Measurements from ENCODE around the gene SHISAL2A. TPM values are rescaled to one million over a fixed set of nuclear protein-coding genes. Genes with fewer than 3 reads are reported as not detected.

Gene SHISAL2A
- polyA plus RNA-seq, 1 donor (not counting 4 experiments of a cell fraction or from before 2014, with no cell fraction given) = 0.04 TPM

- no peak overlapping the region for H3K27ac ChIP-seq (ENCODE audit: control insufficient read depth, insufficient read depth, low read length)
Measured at GRCh38 chr1:52674497-52675384, 41.8 kb downstream of the SHISAL2A start.

GRCh38 chr1:52676249-52676903, 43.4 kb downstream of the SHISAL2A start:
- FAIRE-seq = no peak
- H3K4me2 ChIP-seq (ENCODE audit: control insufficient read depth, extremely low read depth, insufficient read depth, low read depth, low read length) = no peak overlapping the region

More at GRCh38 chr1:52674497-52675384, 41.8 kb downstream of the SHISAL2A start:
- no peaks in the 10 kb centered on the region for H3K27me3 ChIP-seq (ENCODE audit: control insufficient read depth, extremely low read depth, insufficient read depth, low read length)
- H3K79me2 ChIP-seq (ENCODE audit: control insufficient read depth, insufficient read depth, low read length) = no peaks in the 10 kb centered on the region
- no peak overlapping the region for H3K9ac ChIP-seq (ENCODE audit: control insufficient read depth, extremely low read depth, insufficient read depth, low read length)
- DNase-seq (ENCODE audit: low read depth, low spot score) (no peak), FAIRE-seq (peak; percentile 76)
- H3K9me3 ChIP-seq (ENCODE audit: control insufficient read depth, low read depth, low read length) = no peaks in the 10 kb centered on the region
- no peak for TF ChIP-seq CTCF (optimal IDR thresholded peaks at IDR 0.05 in 1 of 3, IDR thresholded peaks at IDR 0.05 in 1 of 3, conservative IDR thresholded peaks at IDR 0.05 in 1 of 3; ENCODE audit: extremely low read depth in 1 of 3, insufficient read depth in 2 of 3, low read length in 3 of 3)
- TF ChIP-seq EZH2 (IDR thresholded peaks at IDR 0.05; ENCODE audit: low read length) = no peak
- dilution Hi-C loops (cut with MboI; ENCODE audit: extremely low pct_ligation_motif_present, low sequenced_read_pairs) = no loop called here
- no peak overlapping the region for H3K4me3 ChIP-seq (ENCODE audit: control insufficient read depth in 2 of 3, extremely low read depth in 1 of 3, insufficient read depth in 2 of 3, low read depth in 1 of 3, low read length in 3 of 3)
- no peaks in the 10 kb centered on the region for H4K20me1 ChIP-seq (ENCODE audit: control insufficient read depth, extremely low read depth, insufficient read depth, low read length)
- peak overlapping the region; percentile 18 for H3K4me2 ChIP-seq (ENCODE audit: control insufficient read depth, extremely low read depth, insufficient read depth, low read depth, low read length)
- H3K4me1 ChIP-seq (ENCODE audit: control insufficient read depth, extremely low read depth, insufficient read depth, low read length) = peaks cover 23% of the 10 kb centered on the region
- H3K36me3 ChIP-seq (ENCODE audit: control insufficient read depth in 2 of 2, extremely low read depth in 1 of 2, insufficient read depth in 2 of 2, low read length in 2 of 2) = no peaks in the 10 kb centered on the region
- no peaks in the 10 kb centered on the region for H3K9me1 ChIP-seq (ENCODE audit: control insufficient read depth, extremely low read depth, insufficient read depth, low read length)
- H2AFZ ChIP-seq (ENCODE audit: control insufficient read depth, low read length) = no peak overlapping the region

More at GRCh38 chr1:52676249-52676903, 43.4 kb downstream of the SHISAL2A start:
- no peak overlapping the region for H3K9ac ChIP-seq (ENCODE audit: control insufficient read depth, extremely low read depth, insufficient read depth, low read length)
- H3K36me3 ChIP-seq (ENCODE audit: control insufficient read depth in 2 of 2, extremely low read depth in 1 of 2, insufficient read depth in 2 of 2, low read length in 2 of 2) = no peaks in the 10 kb centered on the region
- H4K20me1 ChIP-seq (ENCODE audit: control insufficient read depth, extremely low read depth, insufficient read depth, low read length) = no peaks in the 10 kb centered on the region
- no peaks in the 10 kb centered on the region for H3K9me1 ChIP-seq (ENCODE audit: control insufficient read depth, extremely low read depth, insufficient read depth, low read length)
- H3K27ac ChIP-seq (ENCODE audit: control insufficient read depth, insufficient read depth, low read length) = no peak overlapping the region
- TF ChIP-seq EZH2 (IDR thresholded peaks at IDR 0.05; ENCODE audit: low read length) (no peak), CTCF (optimal IDR thresholded peaks at IDR 0.05 in 1 of 3, IDR thresholded peaks at IDR 0.05 in 1 of 3, conservative IDR thresholded peaks at IDR 0.05 in 1 of 3; ENCODE audit: extremely low read depth in 1 of 3, insufficient read depth in 2 of 3, low read length in 3 of 3) (no peak)
- H3K27me3 ChIP-seq (ENCODE audit: control insufficient read depth, extremely low read depth, insufficient read depth, low read length) = no peaks in the 10 kb centered on the region
- dilution Hi-C loops (cut with MboI; ENCODE audit: extremely low pct_ligation_motif_present, low sequenced_read_pairs) = no loop called here
- H3K9me3 ChIP-seq (ENCODE audit: control insufficient read depth, low read depth, low read length) = no peaks in the 10 kb centered on the region
- H3K79me2 ChIP-seq (ENCODE audit: control insufficient read depth, insufficient read depth, low read length) = no peaks in the 10 kb centered on the region
- no peak for DNase-seq (ENCODE audit: low read depth, low spot score)
- H3K4me3 ChIP-seq (ENCODE audit: control insufficient read depth in 2 of 3, extremely low read depth in 1 of 3, insufficient read depth in 2 of 3, low read depth in 1 of 3, low read length in 3 of 3) = no peak overlapping the region
- H2AFZ ChIP-seq (ENCODE audit: control insufficient read depth, low read length) = no peak overlapping the region
- H3K4me1 ChIP-seq (ENCODE audit: control insufficient read depth, extremely low read depth, insufficient read depth, low read length) = peaks cover 21% of the 10 kb centered on the region
